ENCODE measurements around the gene TPSAB1. TPM values are rescaled to one million over a fixed set of nuclear protein-coding genes. Genes with fewer than 3 reads are reported as not detected.
"Not testable (repeated sequence)": the region's sequence is repeated elsewhere in the genome, so short reads cannot be mapped to it uniquely, and the experiment has no call there.

The TPSAB1 gene
- total RNA-seq, 1 experiment from 2014 or later, result not detected

- DNase-seq (ENCODE audit: low read depth), result no peak
Measured at GRCh38 chr16:1223355-1224214, 16.9 kb upstream of the TPSAB1 start.

GRCh38 chr16:1224558-1224957, 15.9 kb upstream of the TPSAB1 start:
- no peak for DNase-seq (ENCODE audit: low read depth)

DNA sequence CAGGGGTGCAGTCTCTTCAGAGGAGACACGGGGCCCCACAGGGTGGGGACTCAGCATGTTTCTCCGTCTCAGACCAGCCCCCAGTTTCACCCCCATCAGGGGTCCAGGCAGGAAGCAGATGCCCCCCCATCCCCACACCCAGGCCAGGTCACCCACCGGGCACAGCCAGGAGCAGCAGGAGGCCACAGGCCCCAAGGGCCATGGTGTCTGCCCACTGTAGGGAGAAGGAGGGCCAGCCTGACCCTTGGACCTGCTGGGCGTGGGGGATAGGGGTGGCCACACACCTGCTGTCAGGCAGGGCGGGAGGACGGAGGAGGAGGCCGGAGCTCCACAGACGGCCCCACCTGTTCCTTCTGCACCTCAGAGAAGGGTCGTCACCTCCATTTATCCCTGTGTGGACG, 15.5 kb upstream of the TPSAB1 start, which contains the start of gene TPSG1:
Gene TPSG1 (minus strand): TSS at position 218 of the 401 bp plus-strand sequence. CDS start 16 bp downstream, at position 202.
- no peak for DNase-seq (ENCODE audit: low read depth)

DNA sequence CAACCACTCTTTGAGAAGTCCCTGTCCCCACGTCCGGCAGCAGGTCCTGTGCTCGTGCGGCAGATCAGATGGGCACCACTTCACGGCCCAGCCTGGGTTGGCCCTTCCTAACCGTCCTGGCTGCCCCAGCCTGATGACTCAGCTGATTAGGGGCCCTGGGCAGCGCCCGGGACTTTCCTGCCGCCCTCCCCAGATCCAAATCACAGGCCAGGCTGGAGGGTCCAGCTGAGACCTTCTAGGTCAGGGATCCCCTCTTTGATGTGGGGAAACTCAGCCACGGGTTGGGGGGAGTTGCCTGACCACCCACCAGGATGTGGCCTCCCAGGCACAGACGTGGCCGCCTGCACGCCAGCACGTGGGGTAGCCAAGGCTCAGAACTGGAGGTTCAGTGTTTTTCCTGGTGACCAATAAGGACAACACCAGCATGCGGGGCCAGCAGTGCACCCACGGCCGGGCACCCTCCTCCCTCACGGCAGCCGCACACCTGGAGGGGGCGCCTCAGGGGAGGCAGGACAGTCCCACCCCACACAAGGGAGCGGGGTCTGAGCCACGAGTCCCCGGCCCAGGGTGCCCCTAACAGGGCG, 14.7 kb upstream of the TPSAB1 start:
- not testable (repeated sequence) for DNase-seq (ENCODE audit: low read depth)

GRCh38 chr16:1226692-1227091, 13.8 kb upstream of the TPSAB1 start:
- not testable (repeated sequence) for DNase-seq (ENCODE audit: low read depth)

DNA sequence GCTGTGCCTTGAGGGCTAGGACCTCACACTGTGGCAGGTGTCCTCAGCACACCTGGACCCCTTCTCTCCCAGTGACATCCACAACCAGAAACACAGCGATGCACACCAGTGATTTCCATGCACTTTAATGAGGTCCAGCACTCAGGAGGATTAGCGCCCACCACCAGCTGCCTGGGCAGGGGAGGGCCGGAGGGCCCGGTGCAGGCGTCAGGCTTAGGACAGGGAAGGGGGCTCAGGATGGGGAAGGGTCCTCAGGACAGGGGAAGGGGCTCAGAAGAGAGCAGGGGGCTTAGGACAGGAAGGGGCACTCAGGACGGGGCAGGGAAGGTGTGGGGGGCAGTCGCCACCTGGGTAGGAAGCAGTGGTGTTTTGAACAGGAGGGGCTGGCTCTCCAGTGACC, 12.3 kb upstream of the TPSAB1 start:
- DNase-seq (ENCODE audit: low read depth), result not testable (repeated sequence)

- not testable (repeated sequence) for DNase-seq (ENCODE audit: low read depth)
Measured at GRCh38 chr16:1229476-1229875, 11.0 kb upstream of the TPSAB1 start.

DNA sequence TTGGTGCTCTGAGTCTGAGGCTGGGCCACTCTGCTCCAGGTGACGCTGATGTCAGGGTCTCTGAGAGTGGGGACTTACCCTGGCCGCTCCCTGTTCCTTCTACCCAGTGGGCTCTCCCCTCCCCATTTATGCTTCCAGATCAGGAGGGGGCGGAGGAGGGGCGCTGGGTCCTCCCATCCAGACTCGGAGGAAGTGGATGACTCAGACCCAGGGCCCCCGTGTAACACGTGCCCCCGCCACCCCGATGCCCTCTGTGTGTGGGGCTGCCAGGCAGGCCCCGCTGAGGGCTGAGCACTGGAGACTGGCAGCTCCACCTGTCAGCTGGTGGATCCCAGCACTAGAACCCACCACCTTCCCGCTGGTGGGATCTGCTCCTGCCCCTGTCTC, 10.4 kb upstream of the TPSAB1 start, which contains the start of gene TPSB2:
Gene TPSB2 (minus strand): TSS at position 101 of the 387 bp plus-strand sequence. CDS start 233 bp downstream, outside the sequence.
- DNase-seq (ENCODE audit: low read depth), result not testable (repeated sequence)

DNA sequence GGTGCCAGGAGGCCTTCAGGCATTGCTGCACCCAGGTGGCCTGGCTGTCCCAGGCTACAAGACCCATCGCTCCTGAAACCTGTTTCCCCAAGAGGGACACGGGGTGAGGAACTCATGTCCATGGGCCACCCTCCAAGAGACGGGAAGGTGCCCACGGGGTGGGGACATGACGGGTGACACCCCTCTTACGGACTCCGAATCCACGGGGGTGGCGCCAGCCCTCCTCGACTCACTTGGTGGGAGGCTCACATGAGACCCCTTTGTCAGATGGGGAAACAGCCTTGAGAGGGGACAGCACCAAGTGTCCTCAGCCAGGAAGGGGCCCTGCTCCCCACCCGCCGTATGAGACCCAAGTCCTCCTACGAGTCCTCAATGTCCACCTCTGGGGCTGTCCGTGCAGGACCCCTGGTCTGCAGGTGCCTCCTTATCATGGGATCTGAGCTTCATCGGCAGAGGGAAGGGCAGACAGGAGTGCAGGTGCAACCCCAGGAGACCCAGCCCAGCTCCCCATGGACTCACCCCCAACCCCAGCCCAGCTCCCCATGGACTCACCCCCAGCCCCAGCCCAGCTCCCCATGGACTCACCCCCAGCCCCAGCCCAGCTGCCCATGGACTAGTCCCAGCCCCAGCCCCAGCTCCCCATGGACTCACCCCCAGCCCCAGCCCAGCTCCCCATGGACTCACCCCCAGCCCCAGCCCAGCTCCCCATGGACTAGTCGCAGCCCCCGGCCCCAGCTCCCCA, 9.9 kb upstream of the TPSAB1 start:
- DNase-seq (ENCODE audit: low read depth), result not testable (repeated sequence)

DNA sequence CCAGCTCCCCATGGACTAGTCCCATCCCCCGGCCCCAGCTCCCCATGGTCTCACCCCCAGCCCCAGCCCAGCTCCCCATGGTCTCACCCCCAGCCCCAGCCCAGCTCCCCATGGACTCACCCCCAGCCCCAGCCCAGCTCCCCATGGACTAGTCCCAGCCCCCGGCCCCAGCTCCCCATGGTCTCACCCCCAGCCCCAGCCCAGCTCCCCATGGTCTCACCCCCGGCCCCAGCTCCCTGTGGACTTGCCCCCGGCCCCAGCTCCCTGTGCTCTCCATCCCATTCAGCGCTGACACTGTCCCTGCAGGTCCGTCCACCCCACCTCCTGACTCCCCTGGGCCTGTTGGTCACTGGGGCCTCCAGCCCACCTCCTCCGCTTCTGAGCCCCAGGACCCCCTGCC, 9.2 kb upstream of the TPSAB1 start:
- not testable (repeated sequence) for DNase-seq (ENCODE audit: low read depth)

DNA sequence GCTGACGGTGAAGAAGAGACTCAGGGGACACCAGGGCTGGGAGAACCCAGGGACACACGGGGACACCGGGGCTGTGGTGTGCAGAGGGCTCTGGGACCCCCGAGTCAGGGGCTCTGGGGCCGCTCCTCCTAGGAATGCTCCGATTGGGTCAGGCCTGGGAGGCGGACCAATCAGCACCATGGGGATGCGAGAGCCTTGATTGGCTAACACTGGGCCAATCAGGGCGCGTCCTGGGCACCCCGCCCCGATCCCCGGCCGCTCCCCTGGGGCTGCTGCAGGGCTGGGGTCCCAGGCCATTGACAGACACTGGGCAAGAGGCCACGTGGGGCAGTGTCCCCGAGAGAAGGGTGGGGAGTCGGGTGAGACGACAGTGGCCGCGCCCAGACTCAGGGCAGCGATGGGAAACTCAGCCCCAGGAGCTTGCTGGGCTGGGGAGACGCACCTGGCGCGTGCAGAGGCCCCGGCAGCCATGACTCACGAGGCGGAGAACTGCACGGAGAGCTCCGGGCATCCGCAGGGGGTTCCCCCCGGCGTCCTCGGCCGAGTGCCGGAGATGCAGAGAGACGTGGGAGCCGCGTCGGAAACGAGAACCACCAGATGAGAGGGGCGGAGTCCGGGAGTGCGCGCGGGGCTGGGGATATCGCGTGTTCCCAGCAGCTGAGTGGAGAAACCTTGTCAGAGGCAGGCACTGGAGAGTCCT, 8.3 kb upstream of the TPSAB1 start:
- DNase-seq (ENCODE audit: low read depth), result not testable (repeated sequence)

DNA sequence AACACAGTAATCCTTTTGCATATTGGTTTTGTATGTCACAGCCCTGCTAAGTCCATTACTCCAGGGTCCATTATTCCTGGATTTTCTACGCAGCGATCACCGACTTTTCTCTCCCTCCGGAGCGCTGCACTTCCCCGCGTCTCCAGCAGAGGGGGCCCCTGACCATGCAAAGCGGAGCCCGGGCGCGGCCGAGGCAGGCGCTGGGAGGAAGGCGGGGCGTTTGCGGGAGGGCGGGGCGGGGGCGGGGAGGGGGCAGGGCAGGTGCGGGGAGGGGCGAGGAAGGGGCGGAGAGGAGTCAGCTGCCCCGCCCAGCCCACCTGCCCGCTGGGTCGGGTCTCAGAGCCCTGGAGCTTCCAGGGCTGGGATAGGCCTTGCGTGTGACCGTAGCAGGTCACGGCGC, 3.8 kb upstream of the TPSAB1 start:
- not testable (repeated sequence) for DNase-seq (ENCODE audit: low read depth)

DNA sequence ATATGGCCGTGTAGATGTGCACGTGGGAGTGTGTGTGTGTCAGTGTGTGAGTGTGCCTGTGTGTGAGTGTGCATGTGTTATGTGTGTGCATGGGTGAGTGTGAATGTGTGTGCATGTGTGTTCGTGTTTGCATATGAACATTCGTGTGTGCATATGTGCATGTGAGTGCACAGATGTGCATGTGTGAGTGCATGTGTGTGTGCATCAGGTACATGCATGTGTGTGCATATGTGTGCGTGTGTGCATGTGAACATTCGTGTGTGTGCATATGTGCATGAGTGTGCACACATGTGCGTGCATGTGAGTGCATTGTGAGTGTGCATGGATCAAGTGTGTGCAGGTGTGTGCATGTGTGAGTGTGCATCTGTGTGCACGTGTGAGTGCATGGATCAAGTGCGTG, 2.5 kb upstream of the TPSAB1 start:
- no peak for DNase-seq (ENCODE audit: low read depth)

DNA sequence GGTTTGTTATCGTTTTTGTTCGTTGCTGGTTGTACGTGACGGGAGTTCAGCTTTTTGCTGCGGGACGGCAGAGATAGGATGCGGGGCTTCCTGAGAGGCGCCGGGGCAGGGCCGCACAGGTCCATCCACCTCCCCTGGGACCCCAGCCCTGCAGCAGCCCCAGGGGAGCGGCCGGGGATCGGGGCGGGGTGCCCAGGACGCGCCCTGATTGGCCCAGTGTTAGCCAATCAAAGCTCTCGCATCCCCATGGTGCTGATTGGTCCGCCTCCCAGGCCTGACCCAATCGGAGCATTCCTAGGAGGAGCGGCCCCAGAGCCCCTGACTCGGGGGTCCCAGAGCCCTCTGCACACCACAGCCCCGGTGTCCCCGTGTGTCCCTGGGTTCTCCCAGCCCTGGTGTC, 1.6 kb upstream of the TPSAB1 start:
- not testable (repeated sequence) for DNase-seq (ENCODE audit: low read depth)

- not testable (repeated sequence) for DNase-seq (ENCODE audit: low read depth)
Measured at GRCh38 chr16:1239575-1239974, 930 bp upstream of the TPSAB1 start.

- not testable (repeated sequence) for DNase-seq (ENCODE audit: low read depth)
Measured at GRCh38 chr16:1241081-1241480, 576 bp downstream of the TPSAB1 start.

DNA sequence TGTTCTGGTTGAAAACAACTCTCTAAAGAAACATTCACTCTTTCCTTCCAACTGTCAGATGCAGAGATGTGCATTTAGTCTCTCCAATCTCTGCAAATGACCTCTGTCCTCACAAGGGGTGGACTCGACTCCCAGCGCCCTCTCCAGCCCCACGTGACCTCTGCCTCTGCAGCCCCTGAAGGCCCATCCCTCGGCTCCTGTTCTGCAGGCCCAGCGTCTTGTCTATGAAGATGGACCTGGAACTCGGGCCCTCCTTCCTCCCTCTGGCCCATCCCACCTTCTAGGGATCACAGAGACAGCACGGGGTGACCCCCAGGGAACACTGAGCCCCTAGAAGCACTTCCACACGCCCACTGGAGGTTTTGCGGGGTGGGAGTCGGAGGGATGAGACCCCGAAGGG, 2.9 kb downstream of the TPSAB1 start:
- DNase-seq (ENCODE audit: low read depth), result not testable (repeated sequence)

DNA sequence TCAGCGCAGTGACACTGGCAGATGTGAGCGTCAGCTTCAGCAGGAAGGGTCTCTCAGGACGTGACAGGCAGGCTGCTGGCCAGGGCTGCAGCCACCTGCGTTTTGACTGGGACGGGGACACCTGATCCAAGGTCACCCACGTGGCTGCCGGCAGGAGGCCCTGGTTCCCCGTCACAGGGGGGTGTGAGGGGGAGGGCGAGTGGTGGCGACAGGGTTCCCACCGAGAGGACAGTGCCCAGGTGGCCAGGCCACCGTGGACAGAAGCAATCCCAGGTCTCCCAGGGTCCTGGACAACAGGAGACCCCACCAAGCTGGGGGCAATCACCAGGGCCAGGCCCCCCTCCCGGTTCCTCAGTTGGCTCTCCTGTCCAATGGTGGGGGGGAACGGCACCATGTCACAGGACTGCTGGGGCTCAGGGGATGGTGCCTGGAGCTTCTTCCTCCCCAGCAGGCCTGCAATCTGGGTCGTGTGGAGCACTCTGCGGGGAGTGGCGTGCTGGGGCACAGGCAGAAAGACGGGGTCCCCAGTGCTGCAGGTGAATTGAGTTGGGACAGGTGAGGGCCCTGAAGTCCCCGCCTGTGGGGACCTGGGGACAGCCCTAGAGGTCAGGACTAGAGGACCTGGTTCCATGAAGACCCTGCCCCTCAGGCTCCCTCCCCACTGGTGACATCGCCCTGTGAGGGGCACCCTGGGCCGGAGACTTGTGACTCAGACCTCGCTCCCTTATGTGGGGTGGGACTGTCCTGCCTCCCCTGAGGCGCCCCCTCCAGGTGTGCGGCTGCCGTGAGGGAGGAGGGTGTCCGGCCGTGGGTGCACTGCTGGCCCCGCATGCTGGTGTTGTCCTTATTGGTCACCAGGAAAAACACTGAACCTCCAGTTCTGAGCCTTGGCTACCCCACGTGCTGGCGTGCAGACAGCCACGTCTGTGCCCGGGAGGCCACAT, 3.7 kb downstream of the TPSAB1 start:
- DNase-seq (ENCODE audit: low read depth), result not testable (repeated sequence)

DNA sequence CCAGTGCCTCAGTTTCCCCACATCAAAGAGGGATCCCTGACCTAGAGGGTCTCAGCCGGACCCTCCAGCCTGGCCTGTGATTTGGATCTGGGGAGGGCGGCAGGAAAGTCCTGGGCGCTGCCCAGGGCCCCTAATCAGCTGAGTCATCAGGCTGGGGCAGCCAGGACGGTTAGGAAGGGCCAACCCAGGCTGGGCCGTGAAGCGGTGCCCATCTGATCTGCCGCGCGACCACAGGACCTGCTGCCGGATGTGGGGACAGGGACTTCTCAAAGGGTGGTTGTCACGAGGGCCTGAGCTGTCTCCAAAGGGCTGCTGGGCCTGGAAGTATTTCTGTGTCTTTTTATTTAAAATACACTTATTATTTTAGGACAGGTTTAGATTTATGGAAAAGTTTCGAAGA, 4.4 kb downstream of the TPSAB1 start:
- DNase-seq (ENCODE audit: low read depth), result peak; percentile 57

- DNase-seq (ENCODE audit: low read depth), result no peak
Measured at GRCh38 chr16:1245452-1246020, 5.0 kb downstream of the TPSAB1 start.

Measured in M059J (cell line).